Measurements from ENCODE around the gene POMT2. TPM values are rescaled to one million over a fixed set of nuclear protein-coding genes. Genes with fewer than 3 reads are reported as not detected.

Gene POMT2
- total and polyA plus RNA-seq, 2 donors (not counting 1 experiment from before 2014, with no cell fraction given) = 9.6 to 11.0 TPM

DNA sequence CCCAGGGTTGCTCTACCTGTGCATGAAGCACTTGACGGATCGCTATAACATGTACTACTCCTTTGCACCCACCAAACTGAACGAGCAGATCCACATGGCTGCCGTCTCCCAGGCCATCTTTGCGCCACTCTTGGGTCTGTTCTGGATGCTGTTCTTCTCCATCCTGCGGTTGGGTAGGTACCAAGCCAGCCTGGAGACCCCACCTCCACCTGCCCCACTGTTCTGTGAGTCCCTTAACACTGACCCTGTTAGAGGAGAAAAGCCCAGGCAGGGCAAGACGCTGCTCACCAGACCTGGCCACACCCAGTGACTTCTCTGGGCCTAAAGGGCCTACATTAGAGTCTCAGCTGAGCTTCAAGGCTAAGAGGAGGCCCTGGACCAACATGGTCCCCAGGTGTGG is 71.4 kb downstream of the POMT2 start:
- H3K27ac ChIP-seq (ENCODE audit: insufficient read depth, low read length) = no peak overlapping the region
- no peak overlapping the region for H3K4me2 ChIP-seq (ENCODE audit: extremely low read depth, insufficient read depth, low read length)
- DNase-seq (ENCODE audit: low read depth in 2 of 2) = no peak
- no peaks in the 10 kb centered on the region for H3K9me3 ChIP-seq (ENCODE audit: control insufficient read depth, insufficient read depth, low read depth, low read length)
- H2AFZ ChIP-seq (ENCODE audit: low read length) = no peak overlapping the region
- peaks cover 2% of the 10 kb centered on the region for H4K20me1 ChIP-seq (ENCODE audit: control insufficient read depth, extremely low read depth, insufficient read depth, low read length)
- H3K4me1 ChIP-seq (ENCODE audit: control insufficient read depth, extremely low read depth, insufficient read depth, low read length) = no peaks in the 10 kb centered on the region
- H3K36me3 ChIP-seq (ENCODE audit: control insufficient read depth, insufficient read depth, low read length) = no peaks in the 10 kb centered on the region
- no peak overlapping the region for H3K4me3 ChIP-seq (replicated peaks in 1 of 4; ENCODE audit: control extremely low read depth in 1 of 4, insufficient read depth in 1 of 4, low read depth in 3 of 4, low read length in 4 of 4)
- no peak for TF ChIP-seq EZH2 (IDR thresholded peaks at IDR 0.05; ENCODE audit: low read length, missing control alignments)
- TF ChIP-seq, protein P1, sequence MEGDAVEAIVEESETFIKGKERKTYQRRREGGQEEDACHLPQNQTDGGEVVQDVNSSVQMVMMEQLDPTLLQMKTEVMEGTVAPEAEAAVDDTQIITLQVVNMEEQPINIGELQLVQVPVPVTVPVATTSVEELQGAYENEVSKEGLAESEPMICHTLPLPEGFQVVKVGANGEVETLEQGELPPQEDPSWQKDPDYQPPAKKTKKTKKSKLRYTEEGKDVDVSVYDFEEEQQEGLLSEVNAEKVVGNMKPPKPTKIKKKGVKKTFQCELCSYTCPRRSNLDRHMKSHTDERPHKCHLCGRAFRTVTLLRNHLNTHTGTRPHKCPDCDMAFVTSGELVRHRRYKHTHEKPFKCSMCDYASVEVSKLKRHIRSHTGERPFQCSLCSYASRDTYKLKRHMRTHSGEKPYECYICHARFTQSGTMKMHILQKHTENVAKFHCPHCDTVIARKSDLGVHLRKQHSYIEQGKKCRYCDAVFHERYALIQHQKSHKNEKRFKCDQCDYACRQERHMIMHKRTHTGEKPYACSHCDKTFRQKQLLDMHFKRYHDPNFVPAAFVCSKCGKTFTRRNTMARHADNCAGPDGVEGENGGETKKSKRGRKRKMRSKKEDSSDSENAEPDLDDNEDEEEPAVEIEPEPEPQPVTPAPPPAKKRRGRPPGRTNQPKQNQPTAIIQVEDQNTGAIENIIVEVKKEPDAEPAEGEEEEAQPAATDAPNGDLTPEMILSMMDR (conservative IDR thresholded peaks at IDR 0.05 in 1 of 2, IDR thresholded peaks at IDR 0.05 in 1 of 2; ENCODE audit: low read depth in 1 of 2, low read length in 2 of 2) = no peak
- no peaks in the 10 kb centered on the region for H3K79me2 ChIP-seq (ENCODE audit: control insufficient read depth, insufficient read depth, low read length)
- H3K9ac ChIP-seq (ENCODE audit: insufficient read depth, low read length) = no peak overlapping the region
- H3K27me3 ChIP-seq (ENCODE audit: control insufficient read depth, insufficient read depth, low read length) = peaks cover 5% of the 10 kb centered on the region

DNA sequence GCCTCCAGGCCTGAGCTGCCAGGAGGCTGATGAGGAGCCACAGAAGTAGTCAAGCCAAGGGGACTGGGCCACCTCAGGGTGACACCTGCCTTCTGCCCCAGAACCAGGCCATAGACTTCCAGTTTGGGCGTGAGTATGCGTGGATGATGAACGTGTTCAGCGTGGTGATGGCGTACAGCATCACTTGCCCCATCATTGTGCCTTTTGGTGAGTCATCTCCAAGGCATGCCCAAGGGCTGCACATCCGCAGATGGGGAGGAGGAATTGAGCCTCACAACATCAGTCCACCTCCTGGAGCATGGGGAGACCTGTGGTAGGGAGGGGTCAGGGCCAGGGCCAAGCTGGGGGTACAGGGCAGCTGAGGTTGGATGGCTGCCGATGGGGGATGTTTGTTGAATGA is 72.0 kb downstream of the POMT2 start:
- Histone ChIP-seq H3K27me3 (ENCODE audit: control insufficient read depth, insufficient read depth, low read length) (peaks cover 5% of the 10 kb centered on the region), H3K36me3 (ENCODE audit: control insufficient read depth, insufficient read depth, low read length) (no peaks in the 10 kb centered on the region), H3K4me1 (ENCODE audit: control insufficient read depth, extremely low read depth, insufficient read depth, low read length) (no peaks in the 10 kb centered on the region), H2AFZ (ENCODE audit: low read length) (no peak overlapping the region), H4K20me1 (ENCODE audit: control insufficient read depth, extremely low read depth, insufficient read depth, low read length) (peaks cover 2% of the 10 kb centered on the region), H3K9ac (ENCODE audit: insufficient read depth, low read length) (no peak overlapping the region), H3K9me3 (ENCODE audit: control insufficient read depth, insufficient read depth, low read depth, low read length) (no peaks in the 10 kb centered on the region), H3K27ac (ENCODE audit: insufficient read depth, low read length) (no peak overlapping the region), H3K4me3 (replicated peaks in 1 of 4; ENCODE audit: control extremely low read depth in 1 of 4, insufficient read depth in 1 of 4, low read depth in 3 of 4, low read length in 4 of 4) (no peak overlapping the region), H3K4me2 (ENCODE audit: extremely low read depth, insufficient read depth, low read length) (no peak overlapping the region), H3K79me2 (ENCODE audit: control insufficient read depth, insufficient read depth, low read length) (no peaks in the 10 kb centered on the region)
- DNase-seq (ENCODE audit: low read depth in 2 of 2) = peak in 1 of 2 donors; percentile 9
- TF ChIP-seq EZH2 (IDR thresholded peaks at IDR 0.05; ENCODE audit: low read length, missing control alignments) = no peak
- TF ChIP-seq, protein P1 (conservative IDR thresholded peaks at IDR 0.05 in 1 of 2, IDR thresholded peaks at IDR 0.05 in 1 of 2; ENCODE audit: low read depth in 1 of 2, low read length in 2 of 2) = no peak

DNA sequence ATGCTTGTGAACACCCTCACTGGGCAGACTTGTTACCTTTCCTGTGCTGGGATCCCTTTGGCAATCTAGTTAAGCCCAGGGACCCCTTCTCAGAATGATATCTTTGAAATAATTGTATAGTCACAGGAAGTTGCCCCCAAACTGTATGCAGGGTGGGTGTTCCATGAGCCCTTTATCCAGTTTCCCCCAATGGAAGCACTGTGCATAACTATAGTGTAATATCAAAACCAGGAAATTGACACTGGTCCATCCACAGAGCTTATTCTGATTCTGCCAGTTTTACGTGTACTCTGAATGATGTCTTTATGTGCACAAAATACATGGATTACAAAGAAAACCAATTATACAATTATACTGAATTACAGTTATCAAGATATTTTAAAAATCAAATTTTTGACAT is 73.9 kb downstream of the POMT2 start:
- no peaks in the 10 kb centered on the region for H3K36me3 ChIP-seq (ENCODE audit: control insufficient read depth, insufficient read depth, low read length)
- DNase-seq (ENCODE audit: low read depth in 2 of 2) = no peak

More for the DNA sequence above, 73.9 kb downstream of the POMT2 start:
- H3K9ac ChIP-seq (ENCODE audit: insufficient read depth, low read length) = no peak overlapping the region
- no peaks in the 10 kb centered on the region for H3K9me3 ChIP-seq (ENCODE audit: control insufficient read depth, insufficient read depth, low read depth, low read length)
- TF ChIP-seq EZH2 (IDR thresholded peaks at IDR 0.05; ENCODE audit: low read length, missing control alignments) = no peak
- TF ChIP-seq, protein P1 (conservative IDR thresholded peaks at IDR 0.05 in 1 of 2, IDR thresholded peaks at IDR 0.05 in 1 of 2; ENCODE audit: low read depth in 1 of 2, low read length in 2 of 2) = no peak
- H3K4me2 ChIP-seq (ENCODE audit: extremely low read depth, insufficient read depth, low read length) = no peak overlapping the region
- H3K4me3 ChIP-seq (replicated peaks in 1 of 4; ENCODE audit: control extremely low read depth in 1 of 4, insufficient read depth in 1 of 4, low read depth in 3 of 4, low read length in 4 of 4) = no peak overlapping the region
- H3K79me2 ChIP-seq (ENCODE audit: control insufficient read depth, insufficient read depth, low read length) = no peaks in the 10 kb centered on the region
- H3K27ac ChIP-seq (ENCODE audit: insufficient read depth, low read length) = no peak overlapping the region
- H3K27me3 ChIP-seq (ENCODE audit: control insufficient read depth, insufficient read depth, low read length) = peaks cover 3% of the 10 kb centered on the region
- no peaks in the 10 kb centered on the region for H3K4me1 ChIP-seq (ENCODE audit: control insufficient read depth, extremely low read depth, insufficient read depth, low read length)
- H2AFZ ChIP-seq (ENCODE audit: low read length) = no peak overlapping the region
- peaks cover 2% of the 10 kb centered on the region for H4K20me1 ChIP-seq (ENCODE audit: control insufficient read depth, extremely low read depth, insufficient read depth, low read length)
